OCI-LY1 (cell line): ENCODE results near the gene CNDP1.

ENCODE experiments used
- H2AFZ ChIP-seq: fragments of 200-600 bp; sonication (generic), shearing (Covaris generic); 2 replicates; pipeline ENCODE4 v1.6.0; 2014; ENCODE audit warnings: antibody characterized with exemption, mild to moderate bottlenecking, low read length
- H3F3A ChIP-seq: fragments of 200-600 bp; sonication (generic), shearing (Covaris generic); 2 replicates; pipeline ENCODE4 v1.6.0; 2014; ENCODE audit warnings: mild to moderate bottlenecking, antibody characterized with exemption, low read length, moderate library complexity; ENCODE audit not compliant: insufficient read depth
- H3K27ac ChIP-seq: fragments of 200-600 bp; sonication (generic); 2 replicates; pipeline ENCODE4 v1.5.1; 2014; ENCODE audit warnings: low read length, mixed run types, mild to moderate bottlenecking, low read depth; ENCODE audit not compliant: poor library complexity, severe bottlenecking
- H3K27me3 ChIP-seq: fragments of 200-600 bp; sonication (generic); 2 replicates; pipeline ENCODE4 v1.6.0; 2014; ENCODE audit warnings: antibody characterized with exemption, mild to moderate bottlenecking, low read length, moderate library complexity; ENCODE audit not compliant: insufficient read depth
- H3K36me3 ChIP-seq: fragments of 200-600 bp; sonication (generic); 2 replicates; pipeline ENCODE4 v1.6.1; 2014; ENCODE audit warnings: mild to moderate bottlenecking, antibody characterized with exemption, low read length, moderate library complexity, mixed read lengths; ENCODE audit not compliant: insufficient read depth
- H3K4me1 ChIP-seq: fragments of 200-600 bp; sonication (generic); 2 replicates; pipeline ENCODE4 v1.5.1; 2014; ENCODE audit warnings: mild to moderate bottlenecking, low read length, moderate library complexity; ENCODE audit not compliant: insufficient read depth, severe bottlenecking
- H3K4me2 ChIP-seq: fragments of 200-600 bp; sonication (generic), shearing (Covaris generic); 2 replicates; pipeline ENCODE4 v1.6.1; 2014; ENCODE audit warnings: low read length
- H3K4me3 ChIP-seq: fragments of 200-600 bp; sonication (generic); 2 replicates; pipeline ENCODE4 v1.5.1; 2014; ENCODE audit warnings: low read length, low read depth, mild to moderate bottlenecking, mixed read lengths; ENCODE audit not compliant: poor library complexity, severe bottlenecking
- H3K79me2 ChIP-seq: fragments of 200-600 bp; shearing (Covaris generic); 2 replicates; pipeline ENCODE4 v1.6.1; 2016; ENCODE audit warnings: mixed run types, low read length, mixed read lengths; ENCODE audit not compliant: insufficient read depth
- H3K9ac ChIP-seq: fragments of 200-600 bp; sonication (generic), shearing (Covaris generic); 2 replicates; pipeline ENCODE4 v1.6.1; 2014; ENCODE audit warnings: mild to moderate bottlenecking, low read length, mixed read lengths
- H3K9me2 ChIP-seq: fragments of 200-600 bp; sonication (generic), shearing (Covaris generic); 2 replicates; pipeline ENCODE4 v1.6.1; 2014; ENCODE audit warnings: low read depth, mild to moderate bottlenecking, low read length, mixed read lengths
- H3K9me3 ChIP-seq: fragments of 200-600 bp; shearing (Covaris generic); 2 replicates; pipeline ENCODE4 v1.6.1; 2014; ENCODE audit warnings: low read length, mixed read lengths
- H4K20me1 ChIP-seq: fragments of 200-600 bp; sonication (generic), shearing (Covaris generic); 2 replicates; pipeline ENCODE4 v1.6.0; 2016; ENCODE audit warnings: mild to moderate bottlenecking, low read length; ENCODE audit not compliant: insufficient read depth
- CTCF ChIP-seq: fragments of 200-600 bp; sonication (generic), shearing (Covaris generic); IDR thresholded peaks from 2 replicates; pipeline ENCODE4 v1.5.1; 2017; ENCODE audit warnings: mild to moderate bottlenecking, antibody characterized with exemption, low read length, moderate library complexity, mixed read lengths
- EZH2 ChIP-seq: fragments of 200-600 bp; sonication (generic), shearing (Covaris generic); IDR thresholded peaks from 2 replicates; pipeline ENCODE4 v1.8.0; 2017; ENCODE audit warnings: borderline replicate concordance, mixed run types, mild to moderate bottlenecking, antibody characterized with exemption, low read length, moderate library complexity, mixed read lengths

Gene CNDP1

GRCh38 chr18:74529378-74529777 is 4.9 kb upstream of the CNDP1 start:
- H3K4me2 ChIP-seq: no peak overlapping the region
- no peak overlapping the region for H3K9ac ChIP-seq
- no peak overlapping the region for H2AFZ ChIP-seq
- no peak overlapping the region for H3K4me3 ChIP-seq
- H3K27ac ChIP-seq: no peak overlapping the region
- H3F3A ChIP-seq: no peaks in the 10 kb centered on the region
- no peak for TF ChIP-seq CTCF
- no peaks in the 10 kb centered on the region for H3K4me1 ChIP-seq
- H3K79me2 ChIP-seq: no peaks in the 10 kb centered on the region
- no peaks in the 10 kb centered on the region for H4K20me1 ChIP-seq
- H3K9me3 ChIP-seq: no peaks in the 10 kb centered on the region
- H3K36me3 ChIP-seq: no peaks in the 10 kb centered on the region
- H3K27me3 ChIP-seq: 0 out of 2 replicates have a peak, but pooled peaks cover 11% of the 10 kb centered on the region
- no peaks in the 10 kb centered on the region for H3K9me2 ChIP-seq

- Histone ChIP-seq H3K4me2 (no peak overlapping the region), H2AFZ (no peak overlapping the region), H3K9me2 (no peaks in the 10 kb centered on the region), H3F3A (no peaks in the 10 kb centered on the region), H3K27me3 (0 out of 2 replicates have a peak, but pooled peaks cover 12% of the 10 kb centered on the region), H3K9me3 (no peaks in the 10 kb centered on the region), H3K27ac (no peak overlapping the region), H3K4me3 (no peak overlapping the region), H3K36me3 (no peaks in the 10 kb centered on the region), H3K4me1 (no peaks in the 10 kb centered on the region), H3K9ac (no peak overlapping the region), H4K20me1 (no peaks in the 10 kb centered on the region), H3K79me2 (no peaks in the 10 kb centered on the region)
- TF ChIP-seq CTCF (no peak), EZH2 (no peak)
Measured at GRCh38 chr18:74529811-74530583, 4.3 kb upstream of the CNDP1 start.

- TF ChIP-seq CTCF: no peak
- no peaks in the 10 kb centered on the region for H3K79me2 ChIP-seq
- no peaks in the 10 kb centered on the region for H3K9me2 ChIP-seq
- no peak overlapping the region for H3K9ac ChIP-seq
- no peaks in the 10 kb centered on the region for H3K4me1 ChIP-seq
- H3K27ac ChIP-seq: no peak overlapping the region
- no peak overlapping the region for H2AFZ ChIP-seq
- H3K36me3 ChIP-seq: no peaks in the 10 kb centered on the region
- no peaks in the 10 kb centered on the region for H4K20me1 ChIP-seq
- H3F3A ChIP-seq: no peaks in the 10 kb centered on the region
- no peak overlapping the region for H3K4me3 ChIP-seq
- no peak overlapping the region for H3K4me2 ChIP-seq
- 0 out of 2 replicates have a peak, but pooled peaks cover 12% of the 10 kb centered on the region for H3K27me3 ChIP-seq
- no peaks in the 10 kb centered on the region for H3K9me3 ChIP-seq
Measured at GRCh38 chr18:74530584-74530862, 3.8 kb upstream of the CNDP1 start.
